ENCODE measurements around the gene KRTAP5-8. TPM values are rescaled to one million over a fixed set of nuclear protein-coding genes. Genes with fewer than 3 reads are reported as not detected.

Gene KRTAP5-8
- total RNA-seq, 1 experiment from 2014 or later: not detected

DNA sequence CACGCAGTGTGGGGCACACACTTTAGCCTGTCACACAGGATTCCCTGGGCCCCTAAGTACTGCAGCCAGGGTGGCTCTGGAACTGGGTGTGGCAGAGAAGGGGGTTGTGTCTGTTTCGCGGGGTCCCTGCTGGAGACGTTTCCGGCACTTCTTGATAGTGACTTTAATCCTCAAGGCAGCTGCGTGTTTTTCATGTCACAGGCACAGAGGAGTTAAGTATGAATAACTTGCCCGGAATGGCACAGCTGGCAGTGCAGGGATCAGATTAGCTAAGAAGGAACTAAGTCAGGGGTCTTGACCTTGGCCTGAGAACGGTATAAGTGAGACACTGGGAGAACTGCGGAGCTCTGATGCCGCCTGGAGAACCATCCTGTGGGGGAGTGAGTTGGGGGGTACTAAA is 18.3 kb upstream of the KRTAP5-8 start:
- Histone ChIP-seq H3K36me3 (ENCODE audit: control insufficient read depth, insufficient read depth, low read length) (no peaks in the 10 kb centered on the region), H3K9me3 (ENCODE audit: control insufficient read depth, insufficient read depth, low read depth, low read length) (no peaks in the 10 kb centered on the region), H3K4me1 (ENCODE audit: control insufficient read depth, insufficient read depth, low read length) (no peaks in the 10 kb centered on the region), H3K4me3 (ENCODE audit: low read depth in 2 of 2, low read length in 2 of 2) (no peak overlapping the region), H3K27me3 (ENCODE audit: control insufficient read depth, insufficient read depth, low read length) (no peaks in the 10 kb centered on the region), H3K27ac (ENCODE audit: low read length) (no peak overlapping the region)
- TF ChIP-seq, protein P1, sequence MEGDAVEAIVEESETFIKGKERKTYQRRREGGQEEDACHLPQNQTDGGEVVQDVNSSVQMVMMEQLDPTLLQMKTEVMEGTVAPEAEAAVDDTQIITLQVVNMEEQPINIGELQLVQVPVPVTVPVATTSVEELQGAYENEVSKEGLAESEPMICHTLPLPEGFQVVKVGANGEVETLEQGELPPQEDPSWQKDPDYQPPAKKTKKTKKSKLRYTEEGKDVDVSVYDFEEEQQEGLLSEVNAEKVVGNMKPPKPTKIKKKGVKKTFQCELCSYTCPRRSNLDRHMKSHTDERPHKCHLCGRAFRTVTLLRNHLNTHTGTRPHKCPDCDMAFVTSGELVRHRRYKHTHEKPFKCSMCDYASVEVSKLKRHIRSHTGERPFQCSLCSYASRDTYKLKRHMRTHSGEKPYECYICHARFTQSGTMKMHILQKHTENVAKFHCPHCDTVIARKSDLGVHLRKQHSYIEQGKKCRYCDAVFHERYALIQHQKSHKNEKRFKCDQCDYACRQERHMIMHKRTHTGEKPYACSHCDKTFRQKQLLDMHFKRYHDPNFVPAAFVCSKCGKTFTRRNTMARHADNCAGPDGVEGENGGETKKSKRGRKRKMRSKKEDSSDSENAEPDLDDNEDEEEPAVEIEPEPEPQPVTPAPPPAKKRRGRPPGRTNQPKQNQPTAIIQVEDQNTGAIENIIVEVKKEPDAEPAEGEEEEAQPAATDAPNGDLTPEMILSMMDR (IDR thresholded peaks at IDR 0.05): no peak
- TF ChIP-seq SIN3A (IDR thresholded peaks at IDR 0.05; ENCODE audit: borderline replicate concordance, insufficient read depth, low read depth, low read length) (no peak), TCF7L2 (IDR thresholded peaks at IDR 0.05; ENCODE audit: low read depth, low read length) (no peak), POLR2AphosphoS5 (IDR thresholded peaks at IDR 0.05; ENCODE audit: low read depth, low read length) (no peak)
- TF ChIP-seq, protein P2, sequence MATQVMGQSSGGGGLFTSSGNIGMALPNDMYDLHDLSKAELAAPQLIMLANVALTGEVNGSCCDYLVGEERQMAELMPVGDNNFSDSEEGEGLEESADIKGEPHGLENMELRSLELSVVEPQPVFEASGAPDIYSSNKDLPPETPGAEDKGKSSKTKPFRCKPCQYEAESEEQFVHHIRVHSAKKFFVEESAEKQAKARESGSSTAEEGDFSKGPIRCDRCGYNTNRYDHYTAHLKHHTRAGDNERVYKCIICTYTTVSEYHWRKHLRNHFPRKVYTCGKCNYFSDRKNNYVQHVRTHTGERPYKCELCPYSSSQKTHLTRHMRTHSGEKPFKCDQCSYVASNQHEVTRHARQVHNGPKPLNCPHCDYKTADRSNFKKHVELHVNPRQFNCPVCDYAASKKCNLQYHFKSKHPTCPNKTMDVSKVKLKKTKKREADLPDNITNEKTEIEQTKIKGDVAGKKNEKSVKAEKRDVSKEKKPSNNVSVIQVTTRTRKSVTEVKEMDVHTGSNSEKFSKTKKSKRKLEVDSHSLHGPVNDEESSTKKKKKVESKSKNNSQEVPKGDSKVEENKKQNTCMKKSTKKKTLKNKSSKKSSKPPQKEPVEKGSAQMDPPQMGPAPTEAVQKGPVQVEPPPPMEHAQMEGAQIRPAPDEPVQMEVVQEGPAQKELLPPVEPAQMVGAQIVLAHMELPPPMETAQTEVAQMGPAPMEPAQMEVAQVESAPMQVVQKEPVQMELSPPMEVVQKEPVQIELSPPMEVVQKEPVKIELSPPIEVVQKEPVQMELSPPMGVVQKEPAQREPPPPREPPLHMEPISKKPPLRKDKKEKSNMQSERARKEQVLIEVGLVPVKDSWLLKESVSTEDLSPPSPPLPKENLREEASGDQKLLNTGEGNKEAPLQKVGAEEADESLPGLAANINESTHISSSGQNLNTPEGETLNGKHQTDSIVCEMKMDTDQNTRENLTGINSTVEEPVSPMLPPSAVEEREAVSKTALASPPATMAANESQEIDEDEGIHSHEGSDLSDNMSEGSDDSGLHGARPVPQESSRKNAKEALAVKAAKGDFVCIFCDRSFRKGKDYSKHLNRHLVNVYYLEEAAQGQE (IDR thresholded peaks at IDR 0.05; ENCODE audit: insufficient read depth in 1 of 2, low read depth in 2 of 2, low read length in 1 of 2): no peak
- intact Hi-C loops (cut with micrococcal nuclease; ENCODE audit: unreplicated experiment) (no loop called here), in situ Hi-C loops (cut with HindIII; ENCODE audit: low pct_unique_long_range_greater_than_20kb, low sequenced_read_pairs) (no loop called here)
- no peak for DNase-seq (ENCODE audit: low read depth, low spot score)
- no TSS peak for BruUV-seq (replicated peaks)
- CTCF ChIA-PET: no interaction called here
- POLR2A ChIA-PET: no interaction called here
- ATAC-seq: no peak

DNA sequence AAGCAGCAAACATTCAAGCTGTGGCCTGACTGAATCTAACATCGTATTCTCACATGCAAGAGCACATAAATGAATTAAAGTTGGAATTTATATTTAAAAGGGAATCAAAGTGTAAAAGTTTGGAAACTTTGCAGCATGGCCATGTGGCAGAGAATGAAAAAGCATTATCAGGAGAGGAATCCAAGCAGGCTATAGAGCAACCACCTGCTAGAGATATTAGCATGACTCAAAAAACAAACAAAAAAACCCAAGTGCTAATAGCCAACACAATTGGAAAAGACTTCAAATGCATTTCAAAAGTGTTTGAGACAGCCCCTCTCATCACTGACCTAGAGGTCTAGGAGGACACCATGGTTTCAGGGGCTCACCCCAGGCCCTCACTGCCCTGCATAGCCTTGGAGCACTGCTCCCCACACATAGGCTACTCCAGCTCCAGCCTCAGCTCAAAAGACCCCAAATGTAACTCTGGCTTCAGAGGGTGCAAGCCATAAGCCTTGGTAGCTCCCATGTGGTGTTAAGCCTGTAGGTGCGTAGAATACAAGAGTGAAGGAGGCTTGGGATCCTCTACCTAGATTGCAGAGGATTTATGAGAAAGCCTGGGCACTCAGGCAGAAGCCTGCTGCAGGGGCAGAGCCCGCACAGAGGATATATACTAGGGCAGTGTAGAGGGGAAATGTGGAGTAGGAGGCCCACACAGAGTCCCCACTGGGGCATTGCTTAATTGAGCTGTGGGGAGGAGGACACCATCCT is 12.5 kb upstream of the KRTAP5-8 start:
- CTCF ChIA-PET: interaction anchor here (0.8 kb wide), 1 partner anchor 39 kb away, joined by 3 read pairs; no protein-coding TSS in a partner anchor
- BruUV-seq (replicated peaks): no TSS peak
- H3K27me3 ChIP-seq (ENCODE audit: control insufficient read depth, insufficient read depth, low read length): no peaks in the 10 kb centered on the region
- no peak for DNase-seq (ENCODE audit: low read depth, low spot score)
- intact Hi-C loops (cut with micrococcal nuclease; ENCODE audit: unreplicated experiment) (no loop called here), in situ Hi-C loops (cut with HindIII; ENCODE audit: low pct_unique_long_range_greater_than_20kb, low sequenced_read_pairs) (no loop called here)
- ATAC-seq: no peak
- no peaks in the 10 kb centered on the region for H3K4me1 ChIP-seq (ENCODE audit: control insufficient read depth, insufficient read depth, low read length)
- H3K27ac ChIP-seq (ENCODE audit: low read length): no peak overlapping the region
- no peaks in the 10 kb centered on the region for H3K36me3 ChIP-seq (ENCODE audit: control insufficient read depth, insufficient read depth, low read length)
- POLR2A ChIA-PET: no interaction called here
- no peaks in the 10 kb centered on the region for H3K9me3 ChIP-seq (ENCODE audit: control insufficient read depth, insufficient read depth, low read depth, low read length)
- TF ChIP-seq POLR2AphosphoS5 (IDR thresholded peaks at IDR 0.05; ENCODE audit: low read depth, low read length) (no peak), TCF7L2 (IDR thresholded peaks at IDR 0.05; ENCODE audit: low read depth, low read length) (no peak), SIN3A (IDR thresholded peaks at IDR 0.05; ENCODE audit: borderline replicate concordance, insufficient read depth, low read depth, low read length) (no peak)
- TF ChIP-seq, protein P1 (IDR thresholded peaks at IDR 0.05): no peak
- TF ChIP-seq, protein P2 (IDR thresholded peaks at IDR 0.05; ENCODE audit: insufficient read depth in 1 of 2, low read depth in 2 of 2, low read length in 1 of 2): no peak
- H3K4me3 ChIP-seq (ENCODE audit: low read depth in 2 of 2, low read length in 2 of 2): no peak overlapping the region
